HCT116 (cell line): ENCODE data around the gene RNF4. TPM values are rescaled to one million over a fixed set of nuclear protein-coding genes. Genes with fewer than 3 reads are reported as not detected.
"Not testable (repeated sequence)": the region's sequence is repeated elsewhere in the genome, so short reads cannot be mapped to it uniquely, and the experiment has no call there.

Source experiments
- ATAC-seq: fragments of 200-7000 bp; cut with Tn5 transposase; 2 replicates; pipeline ENCODE4 v1.9.1; 2020; ENCODE audit warnings: mild to moderate bottlenecking, moderate library complexity
- BruUV-seq: library from RNA; stranded (reverse); fragments of 400-500 nt; replicated peaks from 2 replicates; lab custom pipeline; 2021; lab: Mats Ljungman, UMichigan
- CTCF ChIA-PET: fragments of 300-600 bp; sonication (Branson Sonifier 250); formaldehyde crosslinking; loops from one replicate; lab custom pipeline; 2021; ENCODE audit warnings: antibody characterized with exemption; lab: Charles Lee
- POLR2A ChIA-PET: fragments of 300-600, 350-600 bp; sonication (Branson Sonifier 250); formaldehyde crosslinking; loops from one replicate; lab custom pipeline; 2021; ENCODE audit warnings: antibody characterized with exemption; lab: Charles Lee
- RAD21 ChIA-PET, 2 experiments: fragments of 300-600 bp; sonication (Branson Sonifier 250); formaldehyde crosslinking; loops; one replicate each; lab custom pipeline; 2023; ENCODE audit warnings: low total read pairs in 2 of 2; ENCODE audit not compliant: uncharacterized antibody in 2 of 2, unreplicated experiment in 2 of 2, low non-redundant PET in 1 of 2; lab: Charles Lee
- DNase-seq: peaks from one replicate; pipeline ENCODE4 v3.0.0-alpha.2; 2010; ENCODE audit warnings: low read depth, low spot score
- H2AFZ ChIP-seq: fragments of 200-600 bp; shearing (Covaris generic), sonication (generic); 2 replicates; pipeline ENCODE4 v1.6.1; 2017; ENCODE audit warnings: low read depth, mixed run types, mixed read lengths, antibody characterized with exemption, low read length; ENCODE audit not compliant: poor library complexity, severe bottlenecking
- H3K27ac ChIP-seq: 2 replicates; pipeline ENCODE4 v1.5.1; 2012; ENCODE audit warnings: low read depth, low read length
- H3K27me3 ChIP-seq: fragments of 200-600 bp; sonication (generic); 2 replicates; pipeline ENCODE4 v1.6.1; 2016; ENCODE audit warnings: mixed run types, low read length, mixed read lengths; ENCODE audit not compliant: insufficient read depth
- H3K36me3 ChIP-seq, 2 experiments: fragments of 200-500 bp in 1 of 2; fragments of 200-600 bp in 1 of 2; sonication (Bioruptor generic) in 1 of 2; sonication (generic) in 1 of 2; 2 replicates each; pipeline versions ENCODE4 v1.5.1 to v1.6.1; 2014 to 2016; ENCODE audit warnings: low read length in 2 of 2, inconsistent platforms in 1 of 2, mixed read lengths in 1 of 2, mixed run types in 1 of 2; ENCODE audit not compliant: insufficient read depth in 2 of 2, control insufficient read depth in 1 of 2
- H3K4me1 ChIP-seq, 2 experiments: fragments of 200-600 bp in 1 of 2; sonication (generic) in 1 of 2; 2 replicates each; pipeline versions ENCODE4 v1.5.1 to v1.6.1; 2012 to 2017; ENCODE audit warnings: low read length in 2 of 2, inconsistent platforms in 1 of 2, mild to moderate bottlenecking in 1 of 2, mixed read lengths in 1 of 2, mixed run types in 1 of 2, moderate library complexity in 1 of 2; ENCODE audit not compliant: insufficient read depth in 2 of 2, control insufficient read depth in 1 of 2
- H3K4me2 ChIP-seq: fragments of 200-600 bp; sonication (generic); 2 replicates; pipeline ENCODE4 v1.6.1; 2017; ENCODE audit warnings: mixed run types, low read length, mixed read lengths
- H3K4me3 ChIP-seq, 2 experiments: fragments of 200-600 bp in 1 of 2; sonication (generic) in 1 of 2; replicated peaks in 1 of 2; 2 replicates each; pipeline ENCODE4 v1.5.1; 2011 to 2016; ENCODE audit warnings: low read length in 2 of 2, control low read depth in 1 of 2, low read depth in 1 of 2, mild to moderate bottlenecking in 1 of 2, mixed read lengths in 1 of 2, mixed run types in 1 of 2
- H3K79me2 ChIP-seq: fragments of 200-600 bp; sonication (generic); 2 replicates; pipeline ENCODE4 v1.6.1; 2017; ENCODE audit warnings: mild to moderate bottlenecking, mixed run types, low read length, moderate library complexity, mixed read lengths; ENCODE audit not compliant: insufficient read depth
- H3K9ac ChIP-seq: fragments of 200-600 bp; sonication (generic); 2 replicates; pipeline ENCODE4 v1.6.1; 2016; ENCODE audit warnings: low read length, mixed read lengths
- H3K9me2 ChIP-seq: fragments of 200-600 bp; sonication (generic), shearing (Covaris generic); 2 replicates; pipeline ENCODE4 v1.6.1; 2017; ENCODE audit warnings: mixed run types, mild to moderate bottlenecking, moderate library complexity; ENCODE audit not compliant: insufficient read depth
- H3K9me3 ChIP-seq, 2 experiments: fragments of 200-500 bp in 1 of 2; fragments of 200-600 bp in 1 of 2; sonication (Bioruptor generic) in 1 of 2; sonication (generic) in 1 of 2; 2 replicates each; pipeline ENCODE4 v1.6.1; 2014 to 2017; ENCODE audit warnings: low read length in 2 of 2, mixed read lengths in 2 of 2, inconsistent platforms in 1 of 2, low read depth in 1 of 2, mild to moderate bottlenecking in 1 of 2, mixed run types in 1 of 2, moderate library complexity in 1 of 2; ENCODE audit not compliant: control insufficient read depth in 1 of 2, insufficient read depth in 1 of 2
- H4K20me1 ChIP-seq: fragments of 200-600 bp; sonication (generic), shearing (Covaris generic); 2 replicates; pipeline ENCODE4 v1.6.1; 2017; ENCODE audit warnings: mixed run types, mild to moderate bottlenecking, moderate library complexity; ENCODE audit not compliant: insufficient read depth
- ATF3 ChIP-seq: IDR thresholded peaks from 2 replicates; pipeline ENCODE4 v1.6.1; 2012
- CEBPB ChIP-seq: IDR thresholded peaks from 2 replicates; pipeline ENCODE4 v1.6.1; 2012; ENCODE audit warnings: low read depth
- CTCF ChIP-seq, 3 experiments: fragments of 200-600 bp in 1 of 3; sonication (generic) in 1 of 3; IDR thresholded peaks in 2 of 3; conservative IDR thresholded peaks in 1 of 3; 2 replicates each; pipeline ENCODE4 v1.5.1; 2012 to 2017; ENCODE audit warnings: low read depth in 2 of 3, low read length in 2 of 3, antibody characterized with exemption in 1 of 3, borderline replicate concordance in 1 of 3, control low read depth in 1 of 3, mild to moderate bottlenecking in 1 of 3, mixed read lengths in 1 of 3, mixed run types in 1 of 3, moderate library complexity in 1 of 3; ENCODE audit not compliant: insufficient read depth in 1 of 3
- EGR1 ChIP-seq: IDR thresholded peaks from 2 replicates; pipeline ENCODE4 v1.6.1; 2012; ENCODE audit warnings: low read depth
- ELF1 ChIP-seq: IDR thresholded peaks from 2 replicates; pipeline ENCODE4 v1.6.1; 2012; ENCODE audit warnings: low read depth, borderline replicate concordance
- EZH2phosphoT487 ChIP-seq: fragments of 200-600 bp; IDR thresholded peaks from 2 replicates; pipeline ENCODE4 v1.6.1; 2018; ENCODE audit warnings: antibody characterized with exemption, borderline replicate concordance
- FOSL1 ChIP-seq: IDR thresholded peaks from 2 replicates; pipeline ENCODE4 v1.6.1; 2012; ENCODE audit warnings: low read depth
- POLR2A ChIP-seq: IDR thresholded peaks from 2 replicates; pipeline ENCODE4 v1.7.0; 2011; ENCODE audit warnings: borderline replicate concordance; ENCODE audit not compliant: insufficient read depth, insufficient read length; ENCODE audit errors: extremely low read depth
- RAD21 ChIP-seq: IDR thresholded peaks from 2 replicates; pipeline ENCODE4 v1.6.1; 2012; ENCODE audit warnings: low read depth, mild to moderate bottlenecking
- SP1 ChIP-seq: IDR thresholded peaks from 2 replicates; pipeline ENCODE4 v1.6.1; 2012; ENCODE audit warnings: low read depth
- SRF ChIP-seq: IDR thresholded peaks from 2 replicates; pipeline ENCODE4 v1.6.1; 2012; ENCODE audit warnings: low read depth
- ZBTB33 ChIP-seq: IDR thresholded peaks from 2 replicates; pipeline ENCODE4 v1.6.1; 2011; ENCODE audit warnings: mild to moderate bottlenecking, low read length, moderate library complexity; ENCODE audit not compliant: insufficient replicate concordance; ENCODE audit errors: extremely low read depth
- intact Hi-C: fragments of 100-400 bp; cut with micrococcal nuclease; formaldehyde crosslinking; loops from 2 replicates; pipeline ENCODE4 v1.10.0; 2022
- total RNA-seq: library from RNA; stranded (reverse); gene quantifications from one replicate; pipeline ENCODE4 v1.2.1, GENCODE V29; 2021; ENCODE audit not compliant: unreplicated experiment

The RNF4 gene
- total RNA-seq, 1 experiment from 2014 or later, result 62.3 TPM

- no peak for TF ChIP-seq ZBTB33
- no peak for TF ChIP-seq SRF
- no peak for TF ChIP-seq EZH2phosphoT487
- TF ChIP-seq CTCF (IDR thresholded peaks at IDR 0.05 in 2 of 3, conservative IDR thresholded peaks at IDR 0.05 in 1 of 3; ENCODE audit: borderline replicate concordance in 1 of 3, insufficient read depth in 1 of 3, low read depth in 2 of 3, low read length in 2 of 3), result no peak
- no peak for TF ChIP-seq POLR2A
- no peak for TF ChIP-seq ATF3
- no peak for TF ChIP-seq EGR1
- no peak for TF ChIP-seq SP1
- no peak for TF ChIP-seq RAD21
- no peak for TF ChIP-seq FOSL1
- no peak for TF ChIP-seq CEBPB
- TF ChIP-seq ELF1, result no peak
- TF ChIP-seq, all 23 proteins: peak for 0
These were observed 3.9 kb upstream of the RNF4 start (continued) for GRCh38 chr4:2465032-2465431.

GRCh38 chr4:2465544-2465943 lies 3.4 kb upstream of the RNF4 start:
- ChIA-PET POLR2A (interaction anchor here (0.7 kb wide), 1 partner anchor 244 kb away, joined by 3 read pairs; no protein-coding TSS in a partner anchor), CTCF (interaction anchor here (1.2 kb wide), 1 partner anchor 24 kb away, joined by 3 read pairs; no protein-coding TSS in a partner anchor)
- H3K9ac ChIP-seq, DNase-seq, BruUV-seq, H2AFZ ChIP-seq, H4K20me1 ChIP-seq, H3K9me2 ChIP-seq, RAD21 ChIA-PET, ATAC-seq, H3K36me3 ChIP-seq, H3K9me3 ChIP-seq, H3K4me2 ChIP-seq, H3K4me3 ChIP-seq, H3K27me3 ChIP-seq, H3K27ac ChIP-seq: not testable (repeated sequence)
- H3K4me1 ChIP-seq, result peaks cover 9 to 32% of the 10 kb centered on the region in 2 experiments; a peak in 3 of 4 replicates
- intact Hi-C loops, result loop anchor here (5.0 kb wide), 1 partner anchor 72 kb away; the partner anchor contains the start of gene FAM193A
- H3K79me2 ChIP-seq, result peaks cover 29% of the 10 kb centered on the region
